ENCODE data around the gene NFATC1.
A peak's percentile ranks its signal among the peaks of the same experiment; 100 is the strongest.
"Not testable (repeated sequence)": the region's sequence is repeated elsewhere in the genome, so short reads cannot be mapped to it uniquely, and the experiment has no call there.

NFATC1 gene

DNA sequence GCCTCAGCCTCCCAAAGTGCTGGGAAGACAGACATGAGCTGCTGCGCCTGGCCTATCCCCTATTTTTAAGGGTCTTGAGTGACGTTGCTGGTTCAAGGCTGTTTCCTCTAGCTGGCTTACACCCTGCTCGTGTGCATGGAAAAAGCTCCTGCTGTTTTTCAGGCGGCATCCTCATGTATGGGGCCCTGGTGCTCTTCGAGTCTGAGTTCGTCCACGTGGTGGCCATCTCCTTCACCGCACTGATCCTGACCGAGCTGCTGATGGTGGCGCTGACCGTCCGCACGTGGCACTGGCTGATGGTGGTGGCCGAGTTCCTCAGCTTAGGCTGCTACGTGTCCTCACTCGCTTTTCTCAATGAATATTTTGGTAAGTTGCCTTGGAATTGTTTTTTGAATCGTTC, 22.0 kb upstream of the NFATC1 start:
- TF ChIP-seq, protein P1, sequence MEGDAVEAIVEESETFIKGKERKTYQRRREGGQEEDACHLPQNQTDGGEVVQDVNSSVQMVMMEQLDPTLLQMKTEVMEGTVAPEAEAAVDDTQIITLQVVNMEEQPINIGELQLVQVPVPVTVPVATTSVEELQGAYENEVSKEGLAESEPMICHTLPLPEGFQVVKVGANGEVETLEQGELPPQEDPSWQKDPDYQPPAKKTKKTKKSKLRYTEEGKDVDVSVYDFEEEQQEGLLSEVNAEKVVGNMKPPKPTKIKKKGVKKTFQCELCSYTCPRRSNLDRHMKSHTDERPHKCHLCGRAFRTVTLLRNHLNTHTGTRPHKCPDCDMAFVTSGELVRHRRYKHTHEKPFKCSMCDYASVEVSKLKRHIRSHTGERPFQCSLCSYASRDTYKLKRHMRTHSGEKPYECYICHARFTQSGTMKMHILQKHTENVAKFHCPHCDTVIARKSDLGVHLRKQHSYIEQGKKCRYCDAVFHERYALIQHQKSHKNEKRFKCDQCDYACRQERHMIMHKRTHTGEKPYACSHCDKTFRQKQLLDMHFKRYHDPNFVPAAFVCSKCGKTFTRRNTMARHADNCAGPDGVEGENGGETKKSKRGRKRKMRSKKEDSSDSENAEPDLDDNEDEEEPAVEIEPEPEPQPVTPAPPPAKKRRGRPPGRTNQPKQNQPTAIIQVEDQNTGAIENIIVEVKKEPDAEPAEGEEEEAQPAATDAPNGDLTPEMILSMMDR (IDR thresholded peaks at IDR 0.05; ENCODE audit: borderline replicate concordance, control extremely low read depth, extremely low read depth, insufficient read depth, missing control alignments), result no peak
- in situ Hi-C loops (cut with MboI; ENCODE audit: low sequenced_read_pairs, unreplicated experiment), result loop anchor here (10.0 kb wide), 1 partner anchor 161 kb away; no protein-coding TSS in a partner anchor
- DNase-seq (ENCODE audit: low spot score), result no peak

DNA sequence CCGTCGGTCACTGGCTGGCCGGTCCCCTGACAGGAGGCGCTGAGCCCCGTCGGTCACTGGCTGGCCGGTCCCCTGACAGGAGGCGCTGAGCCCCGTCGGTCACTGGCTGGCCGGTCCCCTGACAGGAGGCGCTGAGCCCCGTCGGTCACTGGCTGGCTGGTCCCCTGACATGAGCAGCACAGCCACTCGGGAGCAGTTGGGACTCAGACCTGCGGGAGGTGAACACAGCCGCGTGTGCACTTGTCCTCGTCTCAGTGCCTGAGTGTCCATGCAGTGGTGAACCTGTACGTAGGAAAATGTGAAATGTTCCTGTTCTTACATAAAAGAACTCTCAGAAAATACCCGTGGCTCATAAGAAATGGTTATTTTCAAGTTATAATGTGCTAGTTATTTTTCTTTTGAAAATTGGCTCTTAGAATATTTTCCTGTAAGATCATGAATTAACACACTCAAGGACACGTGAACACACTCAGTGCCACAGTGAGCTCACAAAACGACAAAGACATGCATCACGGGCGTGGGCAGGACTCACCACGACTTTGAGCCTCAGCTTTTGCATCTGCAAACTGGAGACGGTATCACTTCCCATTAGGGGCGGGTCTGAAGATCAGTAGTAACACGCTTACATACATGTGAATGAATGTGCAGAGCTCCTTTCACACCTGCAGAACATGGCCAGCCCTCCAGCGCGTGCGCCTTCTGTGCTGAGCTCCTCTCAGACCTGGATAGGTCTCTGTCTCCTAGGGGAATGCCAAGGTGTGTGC, 21.1 kb upstream of the NFATC1 start:
- peak; percentile 80 for DNase-seq (ENCODE audit: low spot score)
- in situ Hi-C loops (cut with MboI; ENCODE audit: low sequenced_read_pairs, unreplicated experiment), result loop anchor here (10.0 kb wide), 1 partner anchor 160 kb away; no protein-coding TSS in a partner anchor

DNA sequence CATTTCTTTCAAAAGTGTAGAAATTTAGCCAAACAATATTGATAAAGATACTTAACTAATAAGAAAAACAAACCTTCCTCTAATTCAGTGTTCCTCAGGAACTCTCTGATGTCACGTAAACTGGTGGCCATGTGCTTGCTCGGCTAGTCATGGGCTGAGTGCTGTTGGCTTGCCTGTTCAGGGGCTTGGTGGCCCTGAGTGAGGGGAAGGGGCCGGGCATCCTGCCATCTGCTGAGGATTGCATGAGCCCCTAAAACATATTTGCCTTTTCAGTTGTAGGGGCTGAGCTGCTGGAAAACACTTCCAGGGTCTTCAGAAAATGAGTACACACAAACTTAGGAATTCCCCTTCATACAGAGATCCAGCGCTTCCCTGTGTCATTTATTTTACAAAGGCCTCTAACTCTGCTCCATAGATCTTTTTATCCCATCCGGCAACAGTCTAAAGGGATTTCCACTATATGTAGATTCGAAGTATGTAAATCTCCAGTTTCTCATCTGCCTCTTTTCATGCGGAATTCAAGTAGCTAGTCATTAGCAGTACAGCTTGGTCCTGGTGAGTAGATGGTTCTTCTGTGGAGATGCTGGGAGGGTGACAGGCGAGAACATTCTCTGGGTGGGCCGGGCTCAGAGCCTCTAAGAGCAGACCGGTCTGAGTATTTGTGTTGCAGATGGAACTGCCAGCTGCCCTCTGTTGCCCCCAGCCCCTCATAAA, 20.1 kb upstream of the NFATC1 start:
- in situ Hi-C loops (cut with MboI; ENCODE audit: low sequenced_read_pairs, unreplicated experiment), result loop anchor here (10.0 kb wide), 1 partner anchor 159 kb away; no protein-coding TSS in a partner anchor
- TF ChIP-seq, protein P1 (IDR thresholded peaks at IDR 0.05; ENCODE audit: borderline replicate concordance, control extremely low read depth, extremely low read depth, insufficient read depth, missing control alignments), result no peak

More for the DNA sequence above, 21.1 kb upstream of the NFATC1 start:
- TF ChIP-seq, protein P1 (IDR thresholded peaks at IDR 0.05; ENCODE audit: borderline replicate concordance, control extremely low read depth, extremely low read depth, insufficient read depth, missing control alignments), result no peak

DNA sequence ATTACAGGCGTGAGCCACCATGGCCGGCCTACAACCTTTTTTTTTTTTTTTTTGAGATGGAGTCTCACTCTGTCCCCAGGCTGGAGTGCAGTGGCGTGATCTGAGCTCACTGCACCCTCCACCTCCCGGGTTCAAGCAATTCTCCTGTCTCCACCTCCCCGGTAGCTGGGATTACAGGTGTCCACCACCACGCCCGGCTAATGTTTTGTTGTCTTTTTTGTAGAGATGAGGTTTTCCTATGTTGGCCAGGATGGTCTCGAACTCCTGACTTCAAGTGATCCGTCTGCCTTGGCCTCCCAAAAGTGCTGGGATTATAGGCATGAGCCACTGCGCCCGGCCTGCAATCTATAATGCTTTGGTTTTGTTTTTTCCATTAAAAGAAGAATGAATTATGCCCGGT, 19.1 kb upstream of the NFATC1 start:
- not testable (repeated sequence) for DNase-seq (ENCODE audit: low spot score)
- in situ Hi-C loops (cut with MboI; ENCODE audit: low sequenced_read_pairs, unreplicated experiment), result loop anchor here (10.0 kb wide), 1 partner anchor 158 kb away; no protein-coding TSS in a partner anchor

More for the DNA sequence above, 20.1 kb upstream of the NFATC1 start:
- no peak for DNase-seq (ENCODE audit: low spot score)

DNA sequence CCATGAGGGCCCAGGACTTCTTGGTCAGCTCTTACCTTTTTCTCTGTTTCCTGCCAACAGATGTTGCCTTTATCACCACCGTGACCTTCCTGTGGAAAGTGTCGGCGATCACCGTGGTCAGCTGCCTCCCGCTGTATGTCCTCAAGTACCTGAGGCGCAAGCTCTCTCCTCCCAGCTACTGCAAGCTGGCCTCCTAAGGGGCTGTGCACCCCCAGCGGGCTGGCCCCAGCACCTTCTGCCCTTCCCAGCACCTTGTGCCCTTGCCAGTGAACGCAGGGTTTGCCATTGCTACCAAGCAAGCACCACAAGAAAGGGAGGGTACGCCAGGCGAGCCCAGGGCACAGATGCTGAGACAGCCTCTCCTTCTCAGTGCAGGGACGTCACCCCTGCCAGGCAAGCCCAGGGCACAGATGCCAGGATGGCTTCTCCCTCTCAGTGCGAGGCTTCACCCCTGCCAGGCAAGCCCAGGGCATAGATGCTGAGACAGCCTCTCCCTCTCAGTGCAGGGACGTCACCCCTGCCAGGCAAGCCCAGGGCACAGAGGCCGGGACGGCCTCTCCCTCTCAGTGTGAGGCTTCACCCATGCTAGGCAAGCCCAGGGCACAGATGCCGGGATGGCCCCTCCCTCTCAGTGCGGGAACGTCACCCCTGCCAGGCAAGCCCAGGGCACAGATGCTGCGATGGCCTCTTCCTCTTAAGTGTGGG, 18.4 kb upstream of the NFATC1 start:
- TF ChIP-seq, protein P1 (IDR thresholded peaks at IDR 0.05; ENCODE audit: borderline replicate concordance, control extremely low read depth, extremely low read depth, insufficient read depth, missing control alignments), result no peak
- in situ Hi-C loops (cut with MboI; ENCODE audit: low sequenced_read_pairs, unreplicated experiment), result loop anchor here (10.0 kb wide), 1 partner anchor 157 kb away; no protein-coding TSS in a partner anchor
- no peak for DNase-seq (ENCODE audit: low spot score)

DNA sequence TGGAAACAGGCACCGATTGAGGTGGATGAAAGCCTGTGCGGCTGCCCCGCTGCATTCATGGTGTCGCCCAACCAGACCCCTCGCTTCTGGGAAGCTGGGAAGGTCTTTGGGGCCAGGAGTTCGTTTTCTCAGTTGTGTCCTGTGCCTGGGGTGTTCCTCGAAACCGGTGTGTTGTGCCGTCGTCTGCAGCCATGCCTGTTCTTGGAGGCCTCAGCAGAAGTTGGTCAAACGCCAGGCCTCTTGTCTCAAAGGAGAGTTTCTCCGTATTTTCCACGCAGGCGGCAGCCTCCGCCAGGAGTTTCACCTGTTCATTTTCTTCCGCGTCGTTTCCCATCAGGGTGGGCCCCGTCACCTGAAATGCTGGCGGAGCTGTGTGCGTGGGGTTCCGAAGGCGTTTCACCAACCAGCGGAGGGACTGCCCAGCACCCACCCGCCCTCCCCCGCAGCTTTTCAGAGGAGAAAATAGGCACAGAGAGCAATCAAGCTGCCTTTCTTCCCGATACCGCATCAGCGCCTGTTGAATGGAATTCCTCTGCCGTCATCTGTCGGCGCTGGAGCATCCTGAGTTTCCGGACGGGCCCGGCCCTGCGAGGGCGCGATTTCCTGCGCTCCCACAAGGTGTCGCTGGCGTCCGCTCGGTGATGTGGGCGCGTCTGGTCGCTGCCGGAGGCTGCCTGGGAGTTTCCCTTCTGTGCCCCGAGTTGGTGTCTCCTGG, 17.0 kb upstream of the NFATC1 start:
- DNase-seq (ENCODE audit: low spot score), result peak; percentile 90
- TF ChIP-seq, protein P1 (IDR thresholded peaks at IDR 0.05; ENCODE audit: borderline replicate concordance, control extremely low read depth, extremely low read depth, insufficient read depth, missing control alignments), result peak; percentile 96
- in situ Hi-C loops (cut with MboI; ENCODE audit: low sequenced_read_pairs, unreplicated experiment), result loop anchor here (10.0 kb wide), 1 partner anchor 156 kb away; no protein-coding TSS in a partner anchor

Measured in GM13976 (cell line).